Effector memory CD4-positive, alpha-beta T cell (primary cell): ENCODE measurements around the gene CEP76.
"Not testable (repeated sequence)": the region's sequence is repeated elsewhere in the genome, so short reads cannot be mapped to it uniquely, and the experiment has no call there.

Source experiments
- DNase-seq, 3 donors: peaks; one replicate each; pipeline ENCODE4 v3.0.0-alpha.2; 2020
- H3K27ac ChIP-seq: 2 replicates; pipeline ENCODE4 v1.7.0; 2013; ENCODE audit warnings: mild to moderate bottlenecking, low read length, moderate library complexity; ENCODE audit not compliant: insufficient read depth, poor library complexity, severe bottlenecking
- H3K27me3 ChIP-seq: replicated peaks from 2 replicates; pipeline ENCODE4 v1.7.0; 2013; ENCODE audit warnings: mild to moderate bottlenecking, low read length; ENCODE audit not compliant: insufficient read depth, control insufficient read depth, poor library complexity, severe bottlenecking
- H3K36me3 ChIP-seq: 2 replicates; pipeline ENCODE4 v1.7.0; 2013; ENCODE audit warnings: mild to moderate bottlenecking, low read length, moderate library complexity; ENCODE audit not compliant: control insufficient read depth, insufficient read depth
- H3K4me1 ChIP-seq: 2 replicates; pipeline ENCODE4 v1.7.0; 2013; ENCODE audit warnings: low read length, mild to moderate bottlenecking; ENCODE audit not compliant: control insufficient read depth, insufficient read depth, poor library complexity, severe bottlenecking
- H3K4me3 ChIP-seq: 2 replicates; pipeline ENCODE4 v1.7.0; 2013; ENCODE audit warnings: low read length, low read depth, mild to moderate bottlenecking; ENCODE audit not compliant: insufficient read depth, poor library complexity, severe bottlenecking
- H3K9me3 ChIP-seq: 2 replicates; pipeline ENCODE4 v1.7.0; 2013; ENCODE audit warnings: mild to moderate bottlenecking, low read length, moderate library complexity; ENCODE audit not compliant: control insufficient read depth

CEP76 gene

GRCh38 chr18:12631831-12632477 lies 70.6 kb downstream of the CEP76 start:
- H3K27me3 ChIP-seq, result no peaks in the 10 kb centered on the region

DNA sequence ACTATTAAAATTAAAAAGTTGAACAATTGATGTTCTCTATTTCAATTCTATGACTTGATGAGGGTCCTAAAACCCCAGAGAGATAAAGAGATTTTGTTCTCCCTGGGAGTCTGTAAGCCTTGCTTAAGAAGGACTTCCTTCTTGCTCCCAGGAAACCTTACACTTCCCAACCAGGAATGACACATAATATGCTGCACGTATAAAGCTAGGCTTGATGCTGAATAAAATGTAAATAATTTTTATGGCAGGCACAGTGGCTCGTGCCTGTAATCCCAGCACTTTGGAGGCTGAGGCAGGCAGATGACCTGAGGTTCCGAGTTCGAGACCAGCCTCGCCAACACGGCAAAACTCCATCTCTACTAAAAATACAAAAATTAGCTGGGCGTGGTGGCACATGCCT lies 72.4 kb downstream of the CEP76 start:
- Histone ChIP-seq H3K4me3 (no peak overlapping the region), H3K27ac (no peak overlapping the region)
- DNase-seq, result no peak

More at GRCh38 chr18:12631831-12632477, 70.6 kb downstream of the CEP76 start:
- no peak overlapping the region for H3K27ac ChIP-seq
- no peaks in the 10 kb centered on the region for H3K36me3 ChIP-seq
- no peak for DNase-seq
- H3K4me3 ChIP-seq, result no peak overlapping the region
- no peaks in the 10 kb centered on the region for H3K4me1 ChIP-seq
- no peaks in the 10 kb centered on the region for H3K9me3 ChIP-seq

GRCh38 chr18:12628706-12629702 lies 73.5 kb downstream of the CEP76 start:
- H3K4me3 ChIP-seq, result no peak overlapping the region
- no peaks in the 10 kb centered on the region for H3K4me1 ChIP-seq
- H3K27ac ChIP-seq, result no peak overlapping the region
- DNase-seq, result no peak
- no peaks in the 10 kb centered on the region for H3K9me3 ChIP-seq
- no peaks in the 10 kb centered on the region for H3K36me3 ChIP-seq
- H3K27me3 ChIP-seq, result no peaks in the 10 kb centered on the region

More for the DNA sequence above, 72.4 kb downstream of the CEP76 start:
- Histone ChIP-seq H3K27me3 (no peaks in the 10 kb centered on the region), H3K9me3 (no peaks in the 10 kb centered on the region), H3K4me1 (no peaks in the 10 kb centered on the region), H3K36me3 (no peaks in the 10 kb centered on the region)

- H3K9me3 ChIP-seq, H3K4me3 ChIP-seq, DNase-seq, H3K27me3 ChIP-seq, H3K27ac ChIP-seq, H3K36me3 ChIP-seq, H3K4me1 ChIP-seq: not testable (repeated sequence)
These were observed 75.3 kb downstream of the CEP76 start for GRCh38 chr18:12627199-12627598.

- Histone ChIP-seq H3K27ac (no peak overlapping the region), H3K9me3 (no peaks in the 10 kb centered on the region), H3K4me1 (no peaks in the 10 kb centered on the region), H3K27me3 (no peaks in the 10 kb centered on the region), H3K4me3 (no peak overlapping the region), H3K36me3 (no peaks in the 10 kb centered on the region)
- no peak for DNase-seq
These were observed 77.3 kb downstream of the CEP76 start for GRCh38 chr18:12625241-12625640.
